ENCODE data around the gene CDK2AP2.

GRCh38 chr11:67551127-67551526 lies 43.2 kb upstream of the CDK2AP2 start:
- TF ChIP-seq CTCF (conservative IDR thresholded peaks at IDR 0.05; ENCODE audit: low read depth in 2 of 2) = no peak
- TF ChIP-seq CREB1 (CRISPR knock-in tag; IDR thresholded peaks at IDR 0.05; ENCODE audit: low read depth) = no peak
- TF ChIP-seq EZH2 (IDR thresholded peaks at IDR 0.05; ENCODE audit: low read depth, unreplicated experiment) = no peak
- no peak for TF ChIP-seq POLR2AphosphoS5 (IDR thresholded peaks at IDR 0.05; ENCODE audit: low read depth)
- no peak for TF ChIP-seq EZH2phosphoT487 (IDR thresholded peaks at IDR 0.05; ENCODE audit: unreplicated experiment)

Measured in GM23338 (cell line).